Thyroid gland (tissue), 4 donors: ENCODE measurements around the gene NMUR1.

Source experiments
- POLR2A ChIP-seq, 2 donors: fragments of 450-650 bp; IDR thresholded peaks; one replicate each; pipeline ENCODE4 v1.6.1; 2017; ENCODE audit warnings: antibody characterized with exemption in 2 of 2, mild to moderate bottlenecking in 2 of 2, moderate library complexity in 1 of 2
- TF ChIP-seq, protein P1 (sequence below), 6 experiments: fragments of 200-600 bp in 3 of 6; fragments of 450-650 bp in 3 of 6; sonication (generic) in 3 of 6; IDR thresholded peaks; one replicate each; pipeline ENCODE4 v1.5.1; 2016 to 2019; ENCODE audit warnings: antibody characterized with exemption in 6 of 6, mild to moderate bottlenecking in 2 of 6, inconsistent platforms in 1 of 6, moderate library complexity in 1 of 6

DNA sequence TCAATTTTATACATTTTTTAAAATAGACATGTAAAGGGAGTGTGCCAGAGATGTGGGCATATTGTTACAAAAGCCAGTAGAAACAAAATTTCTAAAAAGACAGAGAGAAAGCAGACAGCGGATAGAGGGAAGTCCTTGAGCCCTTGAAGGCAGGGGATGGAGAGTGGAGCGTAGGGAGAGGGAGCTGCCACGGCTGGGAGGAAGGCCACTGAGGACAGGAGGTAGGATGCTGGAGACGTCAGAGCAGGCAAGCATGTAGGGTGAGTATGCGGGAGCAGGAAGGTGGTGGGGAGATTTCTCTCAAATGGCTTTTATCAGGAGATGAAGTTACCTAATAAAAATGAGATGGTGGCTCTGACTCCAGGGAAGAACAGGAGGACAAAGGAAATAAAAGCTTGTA is 41.9 kb downstream of the NMUR1 start:
- TF ChIP-seq POLR2A (IDR thresholded peaks at IDR 0.05), result no peak
- TF ChIP-seq, protein P1, sequence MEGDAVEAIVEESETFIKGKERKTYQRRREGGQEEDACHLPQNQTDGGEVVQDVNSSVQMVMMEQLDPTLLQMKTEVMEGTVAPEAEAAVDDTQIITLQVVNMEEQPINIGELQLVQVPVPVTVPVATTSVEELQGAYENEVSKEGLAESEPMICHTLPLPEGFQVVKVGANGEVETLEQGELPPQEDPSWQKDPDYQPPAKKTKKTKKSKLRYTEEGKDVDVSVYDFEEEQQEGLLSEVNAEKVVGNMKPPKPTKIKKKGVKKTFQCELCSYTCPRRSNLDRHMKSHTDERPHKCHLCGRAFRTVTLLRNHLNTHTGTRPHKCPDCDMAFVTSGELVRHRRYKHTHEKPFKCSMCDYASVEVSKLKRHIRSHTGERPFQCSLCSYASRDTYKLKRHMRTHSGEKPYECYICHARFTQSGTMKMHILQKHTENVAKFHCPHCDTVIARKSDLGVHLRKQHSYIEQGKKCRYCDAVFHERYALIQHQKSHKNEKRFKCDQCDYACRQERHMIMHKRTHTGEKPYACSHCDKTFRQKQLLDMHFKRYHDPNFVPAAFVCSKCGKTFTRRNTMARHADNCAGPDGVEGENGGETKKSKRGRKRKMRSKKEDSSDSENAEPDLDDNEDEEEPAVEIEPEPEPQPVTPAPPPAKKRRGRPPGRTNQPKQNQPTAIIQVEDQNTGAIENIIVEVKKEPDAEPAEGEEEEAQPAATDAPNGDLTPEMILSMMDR (IDR thresholded peaks at IDR 0.05), result no peak
